GM10266 (cell line): Measurements from ENCODE around the gene CACNA1I.

ENCODE experiments used
- DNase-seq: peaks from one replicate; pipeline ENCODE4 v3.0.0; 2012; ENCODE audit errors: extremely low spot score
- CTCF ChIP-seq: IDR thresholded peaks from 2 replicates; pipeline ENCODE4 v1.5.1; 2012; ENCODE audit warnings: mild to moderate bottlenecking, low read depth; ENCODE audit not compliant: control insufficient read depth, insufficient read depth; ENCODE audit errors: missing control alignments

The CACNA1I gene

GRCh38 chr22:39710380-39711150 lies 140.0 kb downstream of the CACNA1I start:
- no peak for DNase-seq
- no peak for TF ChIP-seq CTCF

GRCh38 chr22:39712081-39712480 lies 141.5 kb downstream of the CACNA1I start:
- DNase-seq, result no peak
- TF ChIP-seq CTCF, result no peak

- DNase-seq, result no peak
- TF ChIP-seq CTCF, result no peak
Measured at GRCh38 chr22:39712751-39713525, 142.4 kb downstream of the CACNA1I start.

GRCh38 chr22:39713799-39714290 lies 143.3 kb downstream of the CACNA1I start:
- no peak for TF ChIP-seq CTCF
- DNase-seq, result no peak

GRCh38 chr22:39714321-39714720 lies 143.8 kb downstream of the CACNA1I start:
- TF ChIP-seq CTCF, result no peak
- DNase-seq, result no peak

- no peak for DNase-seq
- no peak for TF ChIP-seq CTCF
Measured at GRCh38 chr22:39715778-39716495, 145.4 kb downstream of the CACNA1I start.
